Measurements from ENCODE around the gene BCDIN3D.

Gene BCDIN3D

DNA sequence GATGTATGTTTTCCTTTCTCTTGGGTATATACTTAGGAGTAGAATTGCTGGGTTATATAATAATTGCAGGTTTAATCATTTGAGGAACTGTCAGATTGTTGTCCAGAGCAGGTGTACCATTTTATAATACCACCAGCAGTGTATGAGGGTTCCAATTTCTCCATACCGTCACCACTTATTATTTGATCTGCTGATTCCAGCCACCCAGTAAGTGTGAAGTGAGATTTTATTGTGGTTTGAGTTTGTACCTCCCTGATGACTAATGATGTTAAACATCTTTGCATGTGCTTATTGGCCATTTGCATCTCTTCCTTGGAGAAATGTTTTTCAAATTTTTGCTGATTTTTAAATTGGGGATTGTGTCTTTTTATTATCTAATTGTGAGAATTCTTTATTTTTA, 29.8 kb downstream of the BCDIN3D start:
- no peak for DNase-seq

DNA sequence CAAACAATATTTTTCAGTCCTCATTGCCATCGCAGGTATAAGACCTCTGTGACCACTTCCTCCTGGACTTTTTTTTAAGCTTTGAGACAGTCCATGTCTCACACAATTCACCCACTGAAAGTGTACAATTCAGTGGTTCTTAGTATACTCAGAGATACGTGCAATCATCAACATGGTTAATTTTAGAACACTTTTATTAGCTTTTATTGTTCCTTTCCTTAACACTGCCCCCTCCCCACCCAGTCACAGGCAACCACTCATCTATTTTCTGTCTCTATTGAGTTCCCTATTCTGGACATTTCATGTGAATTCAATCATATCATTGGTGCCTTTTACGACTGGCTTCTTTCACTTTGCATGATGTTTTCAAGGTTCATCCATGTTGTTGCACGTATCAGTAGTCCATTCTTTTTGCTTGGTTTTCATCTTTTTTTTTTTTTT, 30.9 kb downstream of the BCDIN3D start:
- no peak for DNase-seq

DNA sequence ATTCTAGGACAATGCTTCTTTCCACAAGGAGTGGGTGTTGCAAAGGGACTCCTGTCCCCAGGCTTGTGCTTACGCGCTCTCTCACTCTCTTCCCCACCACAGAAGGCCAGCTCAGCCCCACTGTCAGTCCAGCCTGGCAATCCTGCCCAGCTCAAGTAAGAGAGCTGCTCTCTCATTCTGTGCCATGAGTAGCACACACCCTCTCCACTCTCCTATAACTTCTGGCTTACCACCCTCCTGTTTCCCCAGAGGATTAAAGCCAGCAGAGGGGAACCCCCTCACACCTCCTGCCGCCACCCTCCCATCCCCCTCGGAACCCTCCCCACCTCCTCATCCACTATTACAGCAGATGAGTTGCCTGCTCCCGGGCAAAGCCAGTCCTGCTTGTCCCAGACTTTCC, 31.8 kb downstream of the BCDIN3D start:
- no peak for DNase-seq

DNA sequence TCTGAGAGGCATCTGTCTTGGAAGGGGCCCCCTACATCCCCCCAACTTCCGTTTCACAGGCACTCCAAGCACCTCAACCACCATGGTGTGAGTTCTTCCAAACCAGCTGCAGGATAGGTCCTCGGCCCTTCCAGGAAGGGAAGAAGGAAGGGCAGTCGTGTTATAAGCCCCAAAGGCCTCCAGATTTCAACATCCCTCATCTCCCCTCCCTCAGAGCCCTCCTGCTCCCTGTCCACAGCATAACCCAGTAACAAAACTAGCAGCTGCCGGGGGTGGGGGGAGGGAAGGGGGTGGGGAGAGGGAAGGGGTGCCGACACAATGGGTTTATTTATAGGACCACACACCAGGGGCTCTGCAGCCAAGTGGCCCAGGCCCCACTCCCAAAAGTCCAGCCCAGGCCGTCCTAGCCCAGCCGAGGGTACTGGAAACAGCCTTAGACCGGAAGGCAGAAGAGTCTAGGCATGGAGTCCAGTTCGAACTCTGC, 33.0 kb downstream of the BCDIN3D start:
- no peak for DNase-seq

DNA sequence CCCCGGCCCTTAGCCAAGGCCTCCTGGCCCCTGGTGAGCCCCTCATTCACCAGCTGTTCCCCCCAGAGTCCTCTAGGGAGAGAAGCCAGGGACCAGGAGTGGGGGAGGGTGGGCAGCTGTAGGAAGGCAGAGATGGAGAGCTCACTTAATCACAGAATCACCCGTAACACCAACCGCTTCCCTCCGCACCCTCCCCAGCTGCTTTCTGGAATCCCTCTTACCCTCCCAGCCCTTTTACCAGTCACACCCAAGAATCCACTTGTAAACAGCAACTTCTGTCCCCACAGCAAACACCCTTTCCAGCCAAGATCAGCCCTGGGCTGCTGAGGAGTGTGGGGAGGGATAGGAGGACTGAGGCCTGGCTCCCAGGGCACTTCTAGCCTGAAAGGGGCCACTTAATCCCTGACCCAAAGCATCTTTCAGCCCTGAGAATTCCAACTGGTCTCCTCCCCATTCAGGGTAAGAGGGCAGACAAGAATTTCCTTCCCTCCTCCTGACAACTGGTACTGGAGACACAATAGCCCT, 33.5 kb downstream of the BCDIN3D start:
- no peak for DNase-seq

DNA sequence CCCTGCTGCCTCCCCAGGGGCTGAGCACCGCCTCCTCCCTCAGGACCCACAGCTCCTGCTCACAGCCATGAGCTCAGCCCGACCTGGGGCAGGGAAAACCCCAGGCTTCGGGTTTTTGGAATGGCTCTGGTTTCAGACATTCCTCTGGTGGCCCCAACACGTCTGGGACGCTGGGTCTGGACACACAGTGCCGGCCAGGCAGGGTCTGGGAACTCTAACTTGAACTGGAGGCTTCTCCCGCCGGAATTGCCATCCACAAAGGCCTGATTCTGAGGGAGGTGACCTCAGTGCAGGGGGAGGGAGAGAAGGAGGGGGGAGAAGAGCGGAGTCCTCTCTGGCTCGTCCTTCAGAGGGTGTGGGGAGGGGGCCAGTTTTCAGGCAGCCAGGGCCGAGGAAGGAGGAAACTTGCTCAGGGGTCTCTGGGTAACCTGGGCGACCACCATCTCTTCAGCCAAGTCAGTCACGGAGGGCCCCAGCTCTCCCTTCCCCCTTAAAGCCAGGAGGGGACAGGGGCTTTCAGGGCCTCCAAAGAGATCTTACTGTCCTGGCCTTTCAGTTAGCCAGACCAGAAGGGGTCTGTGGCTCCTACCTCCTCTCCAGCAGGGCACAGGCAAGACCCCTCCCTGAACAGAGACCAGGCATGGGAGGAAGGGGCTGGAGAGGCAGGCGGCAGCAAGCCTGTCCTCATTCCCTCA, 34.1 kb downstream of the BCDIN3D start:
- DNase-seq, result no peak

DNA sequence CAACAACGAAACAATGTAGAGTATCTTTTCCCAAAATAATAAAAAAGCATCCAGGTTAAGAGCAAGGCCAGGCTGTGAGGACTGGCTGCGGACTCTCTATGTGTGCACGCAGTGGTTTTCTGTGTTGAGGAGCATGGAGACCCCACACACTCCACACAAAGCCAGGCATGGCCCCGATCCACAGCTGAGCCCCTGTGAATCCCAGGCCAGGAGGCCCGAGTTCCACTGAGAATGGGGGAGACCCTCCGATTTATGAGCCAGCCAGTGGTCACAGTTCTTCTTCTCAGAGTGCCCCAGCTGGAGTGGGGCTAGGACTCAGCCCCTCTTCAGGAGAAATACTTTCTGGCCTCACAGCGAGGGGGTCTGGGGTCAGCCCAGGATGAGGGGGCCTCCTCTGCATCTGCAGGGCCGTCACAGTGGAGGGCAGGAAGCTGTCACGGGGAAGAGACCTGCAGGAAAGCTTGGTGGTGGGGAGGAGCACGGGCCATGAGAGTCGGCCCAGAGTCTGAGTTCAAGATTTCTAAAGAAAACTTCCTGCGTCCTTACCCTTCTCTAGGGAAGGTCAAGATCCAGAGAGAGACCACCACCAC, 34.8 kb downstream of the BCDIN3D start:
- DNase-seq, result no peak

DNA sequence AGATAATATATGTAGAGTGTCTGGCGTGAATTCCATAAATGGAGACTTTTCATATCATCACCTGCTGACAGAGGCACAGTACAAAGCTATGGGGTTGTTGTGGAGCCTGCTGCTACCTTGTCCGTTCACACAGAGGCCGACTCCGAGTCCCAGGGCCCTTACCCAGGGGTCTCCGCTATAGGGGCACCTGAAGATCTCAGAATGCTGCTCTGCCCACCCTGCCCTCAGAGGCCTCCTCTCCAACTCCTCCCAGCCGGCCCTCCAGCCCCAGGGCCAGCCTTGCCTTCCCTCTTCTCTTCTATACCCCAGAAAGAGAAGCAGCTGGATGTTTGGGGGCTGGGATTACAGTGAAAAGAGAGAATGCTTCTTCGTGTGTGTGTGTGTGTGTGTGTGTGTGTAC, 36.0 kb downstream of the BCDIN3D start:
- DNase-seq, result no peak

DNA sequence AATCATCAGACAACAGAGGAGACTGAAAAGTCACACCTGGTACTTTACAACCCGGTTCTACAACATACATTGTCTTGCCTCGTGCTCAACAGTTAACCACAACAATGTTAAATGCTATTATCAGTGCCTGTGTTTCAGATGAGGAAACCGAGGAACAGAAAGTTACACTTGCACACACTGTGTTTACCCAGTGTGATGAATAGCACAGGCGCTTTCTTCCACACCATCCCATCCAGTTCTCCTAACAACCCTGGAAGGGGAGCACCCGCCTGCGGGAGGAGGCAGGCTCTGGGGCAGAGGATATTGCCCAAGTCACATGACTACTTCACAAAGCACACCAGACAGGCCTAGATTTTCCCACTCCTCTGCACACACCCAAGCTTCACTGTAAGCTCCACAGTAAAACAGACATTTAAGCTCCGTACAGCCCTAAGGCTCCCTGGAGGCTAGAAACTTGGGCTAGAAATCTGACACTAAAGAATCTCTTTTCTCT, 36.5 kb downstream of the BCDIN3D start:
- DNase-seq, result no peak

DNA sequence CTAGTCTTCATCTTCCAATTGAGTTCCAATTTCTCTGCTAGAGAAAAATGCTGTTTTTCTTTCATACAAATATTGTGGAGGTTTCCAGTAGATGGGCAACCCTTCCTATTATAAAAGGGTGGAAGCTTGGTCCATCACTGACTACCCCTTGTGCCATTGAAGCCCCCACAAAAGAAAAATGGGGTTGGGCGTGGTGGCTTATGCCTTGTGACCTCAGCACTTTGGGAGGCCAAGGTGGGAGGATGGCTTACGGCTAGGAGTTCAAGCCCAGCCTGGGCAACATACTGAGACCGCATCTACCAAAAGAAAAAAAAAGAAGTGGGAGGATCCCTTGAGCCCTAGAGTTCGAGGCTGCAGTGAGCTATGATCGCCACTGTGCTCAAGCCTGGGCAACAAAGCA, 37.5 kb downstream of the BCDIN3D start:
- no peak for DNase-seq

DNA sequence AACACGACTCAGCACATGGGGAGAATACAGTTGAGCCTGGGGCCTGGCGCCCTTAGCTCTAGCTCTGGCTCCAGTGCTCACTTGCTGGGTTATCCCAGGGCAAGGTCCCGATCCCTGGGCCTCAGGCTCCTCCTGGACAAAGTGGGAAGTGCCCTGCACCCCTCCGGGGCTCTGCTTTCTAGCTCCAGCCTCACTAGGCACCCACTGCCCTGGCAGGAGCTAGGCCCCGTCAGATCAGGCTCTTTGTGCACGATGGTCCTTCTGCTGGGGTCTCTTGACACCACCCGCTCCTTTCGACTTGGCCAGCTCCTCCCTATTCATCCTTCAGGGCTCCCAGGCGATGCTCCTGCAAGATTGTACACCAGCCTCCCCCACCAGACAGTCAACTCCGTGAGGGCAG, 38.1 kb downstream of the BCDIN3D start:
- no peak for DNase-seq

DNA sequence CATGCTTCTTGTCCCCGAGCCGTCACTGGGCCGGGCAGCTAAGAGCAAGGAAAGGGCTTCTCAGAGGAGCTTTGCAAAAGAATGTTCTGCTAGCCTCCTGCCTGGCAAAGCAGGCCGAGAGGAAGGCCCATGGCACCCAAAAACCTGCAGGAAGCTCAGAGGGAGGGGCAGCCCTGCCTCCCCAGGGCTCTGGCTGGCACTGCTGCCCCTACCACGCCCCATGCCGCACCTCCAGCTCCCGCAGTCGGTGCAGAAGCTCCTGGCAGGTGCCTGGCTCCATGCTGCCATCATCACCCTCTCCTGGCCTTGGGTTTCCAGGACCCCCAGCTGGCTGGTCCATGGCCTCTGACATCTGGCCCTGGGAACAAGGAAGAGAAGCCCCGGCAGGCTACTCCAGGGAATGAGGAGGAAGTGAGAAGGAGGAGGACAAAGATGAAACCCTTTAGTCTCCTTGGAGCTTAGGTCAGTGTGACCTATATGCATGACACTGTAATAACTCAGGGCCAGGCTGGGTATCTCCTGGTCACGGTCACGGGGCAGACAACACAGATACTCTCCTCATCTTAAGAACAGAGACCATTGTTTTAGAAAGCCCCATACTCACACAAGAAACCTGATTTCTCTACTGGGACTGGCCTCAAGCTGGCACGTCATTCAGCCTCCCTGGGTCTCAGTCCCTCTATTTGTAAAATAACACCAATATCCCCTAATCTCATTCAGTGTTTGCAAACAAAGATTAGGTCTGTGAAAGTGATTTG, 39.0 kb downstream of the BCDIN3D start:
- DNase-seq, result no peak

DNA sequence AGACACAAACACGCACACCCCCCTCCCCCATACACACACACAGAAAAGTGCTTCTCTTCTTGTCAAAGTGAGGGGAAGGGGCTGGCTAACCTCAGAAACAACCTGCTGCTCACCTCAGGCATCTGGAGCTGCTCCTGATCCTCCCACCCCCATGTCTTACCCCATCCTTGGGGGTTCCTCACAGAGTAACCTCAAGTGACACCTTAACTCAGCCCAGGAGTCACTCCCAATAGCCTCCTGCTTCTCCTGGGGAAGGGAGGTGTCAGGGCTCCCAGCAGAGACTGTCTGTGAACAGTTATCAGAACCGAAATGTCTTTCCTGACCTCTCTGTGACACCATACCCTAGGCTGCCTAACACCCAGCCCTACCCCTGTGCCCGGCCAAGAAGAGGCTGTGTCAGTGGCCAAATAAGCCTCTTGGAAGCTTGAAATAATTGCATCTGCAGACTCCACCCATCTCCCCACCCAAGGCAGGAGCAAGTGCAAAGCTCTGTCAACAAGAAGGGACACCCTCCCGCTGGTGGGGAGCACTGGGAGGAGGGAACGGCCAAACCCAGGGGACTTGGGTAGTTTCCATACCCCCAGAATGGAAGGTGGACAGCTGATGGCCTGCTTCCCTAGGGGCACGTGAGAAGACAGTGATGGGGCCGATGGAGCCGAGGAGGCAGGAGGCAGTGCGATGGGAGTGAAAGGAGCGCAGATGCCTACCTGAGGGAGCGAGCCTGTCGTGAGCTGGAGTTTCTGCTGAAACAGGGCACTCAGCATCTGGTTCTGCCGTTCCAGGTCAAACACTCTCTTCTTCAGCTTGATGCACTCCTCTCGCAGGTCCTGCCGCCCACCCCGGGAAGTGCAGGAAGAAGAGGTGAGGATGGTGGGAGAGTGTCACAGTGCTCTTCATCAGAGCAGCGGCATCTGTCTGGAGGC, 41.5 kb downstream of the BCDIN3D start:
- no peak for DNase-seq

DNA sequence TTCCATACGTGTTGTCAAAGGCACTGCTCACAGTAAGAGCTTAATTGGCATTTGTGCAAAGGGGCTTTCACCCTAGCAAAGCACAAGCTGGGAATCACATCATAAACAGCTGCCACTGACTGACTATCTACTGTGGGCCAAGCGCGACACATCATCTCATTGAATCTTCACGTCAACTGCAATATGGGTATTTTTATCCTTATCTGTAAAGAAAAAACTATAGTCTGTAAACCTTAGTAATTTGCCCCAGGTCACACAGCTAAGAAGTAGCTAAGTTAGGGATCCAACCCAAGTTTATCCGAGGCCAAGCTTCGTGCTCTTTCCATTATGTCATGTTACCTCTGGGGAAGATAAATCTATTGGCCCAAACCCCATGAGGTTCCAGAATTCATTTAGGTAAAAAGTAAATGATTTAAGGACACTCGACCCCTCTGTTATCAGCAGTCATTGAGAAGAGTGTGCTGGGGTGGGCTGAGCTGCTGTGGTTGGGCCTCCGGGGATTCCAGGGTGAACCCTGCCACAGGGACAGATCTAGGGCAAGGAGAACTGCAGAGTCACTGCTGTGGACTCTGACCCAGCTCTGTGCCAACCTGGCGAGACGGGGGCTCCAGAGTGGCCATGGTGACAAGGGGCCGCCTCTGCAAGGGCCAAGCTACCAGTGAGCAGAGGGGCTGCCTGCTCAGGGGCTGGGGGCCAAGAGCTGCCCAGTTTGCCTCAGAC, 42.3 kb downstream of the BCDIN3D start:
- no peak for DNase-seq

DNA sequence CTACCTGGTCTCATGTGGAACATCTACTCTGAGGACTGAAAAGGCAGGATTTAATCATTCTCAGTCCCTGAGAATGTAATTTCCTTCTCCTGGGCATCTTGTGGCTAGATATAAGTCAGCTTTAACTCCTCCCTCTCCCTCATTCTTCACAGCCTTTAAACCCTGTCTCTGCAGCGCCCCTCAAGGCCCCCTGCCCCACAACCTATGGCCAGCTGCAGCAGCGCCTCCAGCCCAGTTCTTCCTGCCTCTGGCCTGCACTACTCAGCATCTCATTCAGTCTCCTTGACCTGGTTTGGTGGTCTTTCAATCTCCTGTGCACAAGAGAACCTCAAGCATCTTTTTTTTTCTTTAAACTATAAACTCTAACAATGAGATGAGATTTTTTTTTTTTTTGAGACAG, 44.0 kb downstream of the BCDIN3D start:
- no peak for DNase-seq

DNA sequence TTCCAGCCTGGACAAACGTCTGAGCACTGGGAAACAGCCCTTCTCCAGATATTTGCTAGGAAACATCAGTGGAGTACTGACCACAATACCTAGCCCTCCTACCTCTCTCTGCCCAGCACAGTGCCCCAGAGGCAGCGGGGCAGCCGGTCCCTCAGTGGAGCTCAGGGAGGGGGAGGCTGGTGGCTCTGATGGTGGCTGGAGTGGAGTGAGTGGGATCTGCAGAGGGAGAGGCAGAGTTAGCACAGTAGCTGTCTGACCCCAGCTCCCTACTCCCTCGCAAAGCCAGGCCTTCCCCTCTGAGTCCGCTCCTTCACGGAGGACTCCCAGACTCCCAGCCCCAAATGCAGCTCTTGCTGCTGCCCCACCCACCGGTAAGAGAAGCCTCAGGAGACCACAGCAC, 44.7 kb downstream of the BCDIN3D start:
- no peak for DNase-seq

DNA sequence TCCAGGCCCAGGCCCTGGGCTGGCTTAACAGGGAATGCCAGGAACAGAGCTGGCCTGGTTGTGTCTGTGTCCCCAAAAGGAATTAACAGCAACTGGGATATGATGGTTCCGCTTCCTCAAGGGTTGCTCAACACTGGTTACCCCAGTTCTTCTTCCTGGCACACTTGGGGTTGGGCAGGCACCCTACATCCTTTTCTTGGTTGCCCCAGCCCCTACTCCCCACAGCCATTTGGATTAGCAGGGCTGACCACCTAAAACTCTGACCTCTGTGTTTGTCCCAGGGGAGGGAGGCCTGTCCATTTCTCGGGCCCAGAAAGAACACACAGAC, 45.5 kb downstream of the BCDIN3D start:
- no peak for DNase-seq

DNA sequence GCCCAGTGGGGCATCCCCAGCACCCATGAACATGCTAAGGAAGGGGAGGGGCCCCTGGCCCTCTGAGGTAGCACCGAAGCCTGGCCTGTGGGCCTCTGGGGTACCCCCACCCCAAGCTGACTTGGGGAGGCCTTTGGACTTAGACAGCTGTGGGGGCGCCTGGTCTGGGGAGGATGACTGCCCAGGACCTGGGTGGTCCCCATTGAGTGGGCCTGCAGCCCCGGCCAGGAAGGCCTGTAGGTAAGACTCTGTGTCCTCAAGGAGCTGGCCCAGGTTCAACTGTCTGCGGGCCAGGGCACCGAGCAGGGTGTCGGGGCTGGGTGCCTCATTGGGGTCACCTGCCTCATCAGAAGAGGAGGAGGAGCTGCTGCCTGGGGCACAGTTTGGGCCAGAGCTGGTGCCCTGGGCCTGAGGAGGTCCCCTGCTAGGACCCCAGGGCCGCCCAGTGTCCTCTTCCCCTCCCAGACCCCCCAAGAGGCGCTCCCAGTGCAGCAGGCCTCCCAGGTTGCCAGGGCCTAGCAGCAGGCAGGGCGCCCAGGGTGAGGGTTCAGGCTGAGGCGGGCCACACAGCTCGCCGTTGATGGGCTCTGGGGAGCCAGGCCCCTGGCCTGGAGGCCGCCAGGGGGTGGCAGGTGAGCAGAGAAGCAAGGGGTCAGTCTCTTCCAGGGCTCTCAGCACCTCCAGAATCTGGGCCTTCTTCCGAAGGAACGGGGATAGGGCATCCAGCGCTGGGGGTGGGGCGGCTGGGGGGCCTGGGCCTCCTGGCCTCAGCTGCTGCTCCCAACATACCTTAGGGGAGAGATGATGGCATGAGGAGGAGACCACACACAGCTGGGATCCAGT, 46.1 kb downstream of the BCDIN3D start:
- DNase-seq, result no peak

DNA sequence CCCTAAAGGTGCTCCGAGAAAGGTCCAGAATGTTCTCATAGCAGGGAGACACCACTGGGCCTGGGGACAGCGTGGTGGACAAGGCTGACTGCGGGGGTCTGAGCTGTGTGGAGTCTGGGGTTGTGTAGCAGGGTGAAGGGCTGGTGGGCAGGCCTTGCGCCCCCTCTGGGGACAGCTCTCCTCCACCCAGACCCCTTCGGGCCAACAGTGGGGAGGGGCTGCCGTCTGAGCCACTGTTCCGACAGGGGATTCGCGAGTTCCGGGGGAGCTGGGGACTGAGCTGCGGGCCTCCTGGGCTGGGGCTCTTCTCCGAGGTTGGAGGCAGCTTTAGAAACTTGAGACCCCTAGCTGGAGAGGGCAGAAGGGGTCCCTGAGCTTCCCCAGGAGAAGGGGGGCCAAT, 46.8 kb downstream of the BCDIN3D start:
- DNase-seq, result no peak

DNA sequence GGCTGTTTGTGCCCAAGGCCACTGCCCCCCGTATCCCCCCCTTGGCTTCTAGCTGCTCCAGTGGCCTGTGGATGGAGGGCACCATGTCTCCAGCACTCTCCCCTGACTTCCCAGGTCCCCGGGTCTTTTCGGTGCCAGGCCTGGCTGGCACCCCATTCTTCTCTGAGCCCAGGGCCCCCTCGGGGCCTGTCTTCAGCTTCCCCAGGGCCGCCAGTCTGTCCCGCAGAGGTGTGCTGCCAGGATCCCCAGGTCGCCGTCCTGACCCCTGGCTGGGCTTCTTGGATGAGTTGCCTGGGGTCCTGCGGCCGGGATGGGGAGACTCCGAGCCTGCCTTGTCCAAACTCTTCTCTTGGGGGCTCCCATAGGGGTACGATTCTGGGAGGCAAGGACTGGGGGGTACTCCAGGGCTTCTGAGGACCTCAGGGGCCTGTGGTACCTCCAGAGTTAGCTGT, 47.2 kb downstream of the BCDIN3D start:
- no peak for DNase-seq

Data from fibroblast of skin of right quadriceps (primary cell).